GM12873 (cell line): ENCODE data around the gene AK5.

Source experiments
- TF ChIP-seq, protein P1 (sequence below): IDR thresholded peaks from 2 replicates; pipeline ENCODE4 v1.5.1; 2012; ENCODE audit warnings: low read depth, mild to moderate bottlenecking, moderate library complexity, low read length, control low read depth; ENCODE audit not compliant: insufficient read depth; ENCODE audit errors: missing control alignments

The AK5 gene

DNA sequence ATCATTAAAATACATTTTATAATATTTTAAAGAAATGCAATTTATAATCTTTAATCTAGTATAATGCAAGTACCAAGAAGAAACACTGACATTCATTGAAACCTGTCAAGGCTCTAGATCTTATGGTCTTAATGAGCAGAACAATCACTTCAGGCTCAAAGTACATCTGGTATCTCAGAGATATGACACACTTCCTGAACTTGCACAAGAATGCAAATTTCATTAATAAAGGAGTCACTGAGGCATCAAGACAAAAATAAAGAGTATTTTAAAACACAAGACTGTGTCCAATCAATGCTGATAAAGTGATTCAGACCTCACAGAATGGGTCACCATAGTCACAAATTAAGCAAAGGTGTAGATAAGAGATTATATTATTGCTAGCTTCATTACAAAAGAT lies 178.1 kb downstream of the AK5 start:
- TF ChIP-seq, protein P1, sequence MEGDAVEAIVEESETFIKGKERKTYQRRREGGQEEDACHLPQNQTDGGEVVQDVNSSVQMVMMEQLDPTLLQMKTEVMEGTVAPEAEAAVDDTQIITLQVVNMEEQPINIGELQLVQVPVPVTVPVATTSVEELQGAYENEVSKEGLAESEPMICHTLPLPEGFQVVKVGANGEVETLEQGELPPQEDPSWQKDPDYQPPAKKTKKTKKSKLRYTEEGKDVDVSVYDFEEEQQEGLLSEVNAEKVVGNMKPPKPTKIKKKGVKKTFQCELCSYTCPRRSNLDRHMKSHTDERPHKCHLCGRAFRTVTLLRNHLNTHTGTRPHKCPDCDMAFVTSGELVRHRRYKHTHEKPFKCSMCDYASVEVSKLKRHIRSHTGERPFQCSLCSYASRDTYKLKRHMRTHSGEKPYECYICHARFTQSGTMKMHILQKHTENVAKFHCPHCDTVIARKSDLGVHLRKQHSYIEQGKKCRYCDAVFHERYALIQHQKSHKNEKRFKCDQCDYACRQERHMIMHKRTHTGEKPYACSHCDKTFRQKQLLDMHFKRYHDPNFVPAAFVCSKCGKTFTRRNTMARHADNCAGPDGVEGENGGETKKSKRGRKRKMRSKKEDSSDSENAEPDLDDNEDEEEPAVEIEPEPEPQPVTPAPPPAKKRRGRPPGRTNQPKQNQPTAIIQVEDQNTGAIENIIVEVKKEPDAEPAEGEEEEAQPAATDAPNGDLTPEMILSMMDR, result no peak

DNA sequence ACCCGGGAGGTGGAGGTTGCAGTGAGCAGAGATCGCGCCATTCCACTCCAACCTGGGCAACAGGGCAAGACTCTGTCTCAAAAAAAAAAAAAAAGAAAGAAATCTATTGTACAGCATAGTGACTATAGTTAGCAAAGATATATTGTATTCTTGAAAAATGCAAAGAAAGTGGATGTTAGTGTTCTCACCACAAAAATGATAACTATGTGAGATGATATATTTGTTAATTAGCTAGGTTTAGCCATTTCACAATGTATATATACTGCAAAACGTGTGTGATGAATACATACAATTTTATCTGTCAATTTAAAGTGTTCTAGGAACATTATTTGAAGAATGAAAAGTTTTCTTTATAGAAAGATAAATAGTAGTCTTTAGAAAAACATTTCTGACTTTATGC lies 179.9 kb downstream of the AK5 start:
- TF ChIP-seq, protein P1, result no peak

DNA sequence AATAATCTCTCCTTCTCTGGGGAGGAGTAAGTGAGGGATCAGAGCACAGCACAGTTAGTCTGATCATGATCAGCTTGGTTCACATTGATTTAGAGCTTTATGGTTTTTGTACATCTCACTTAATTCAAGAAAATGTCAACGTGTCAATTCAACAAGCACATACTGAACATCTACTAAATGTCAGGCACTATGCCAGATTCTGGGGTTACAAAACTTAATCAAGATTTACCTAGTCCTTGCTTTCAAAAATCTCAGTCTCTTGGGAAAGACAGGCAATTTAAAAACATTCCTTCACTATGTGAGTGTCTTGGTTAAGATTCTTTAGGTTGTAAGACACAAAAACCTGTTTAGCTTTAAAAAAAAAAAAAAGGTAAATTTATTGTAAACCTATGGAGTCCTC lies 181.4 kb downstream of the AK5 start:
- TF ChIP-seq, protein P1, result no peak

DNA sequence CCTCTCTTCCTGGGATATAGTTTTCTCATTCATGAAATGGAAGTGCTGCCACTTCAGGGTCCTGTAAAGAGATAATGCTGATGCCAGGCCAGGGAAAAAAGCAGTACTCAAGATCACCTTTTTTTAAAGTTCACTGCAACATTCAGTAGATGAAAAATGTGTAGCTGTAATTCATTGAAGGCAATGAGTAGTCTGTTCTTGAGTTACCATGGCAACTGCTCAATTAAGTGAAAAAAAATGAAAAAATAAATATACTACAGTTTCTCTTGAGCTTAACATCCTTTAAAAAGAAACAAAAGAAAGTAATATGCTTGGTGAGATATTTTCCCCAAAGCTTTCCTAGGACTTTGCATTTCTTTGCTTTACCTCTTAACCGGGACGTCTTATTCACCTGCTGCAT lies 183.3 kb downstream of the AK5 start:
- TF ChIP-seq, protein P1, result no peak

DNA sequence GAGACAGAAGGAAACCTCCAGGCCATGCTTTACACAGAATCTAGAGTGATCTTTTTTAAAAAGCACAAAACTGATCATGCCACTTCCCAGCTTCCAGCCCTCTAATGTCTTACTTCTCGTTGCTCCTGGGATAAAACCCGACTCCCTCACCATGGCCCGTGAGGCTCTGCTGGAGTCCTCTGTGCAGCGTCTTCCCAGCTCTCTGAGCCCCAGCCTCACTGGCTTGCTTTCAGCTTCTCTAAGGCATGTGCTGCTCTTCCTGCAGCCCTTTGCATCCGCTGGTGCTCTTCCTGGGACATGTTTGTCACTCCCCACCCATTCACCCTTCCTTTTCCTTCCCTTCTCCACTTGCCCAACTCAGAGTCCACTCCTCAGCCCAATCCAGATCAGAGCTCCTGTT lies 184.1 kb downstream of the AK5 start:
- TF ChIP-seq, protein P1, result no peak

DNA sequence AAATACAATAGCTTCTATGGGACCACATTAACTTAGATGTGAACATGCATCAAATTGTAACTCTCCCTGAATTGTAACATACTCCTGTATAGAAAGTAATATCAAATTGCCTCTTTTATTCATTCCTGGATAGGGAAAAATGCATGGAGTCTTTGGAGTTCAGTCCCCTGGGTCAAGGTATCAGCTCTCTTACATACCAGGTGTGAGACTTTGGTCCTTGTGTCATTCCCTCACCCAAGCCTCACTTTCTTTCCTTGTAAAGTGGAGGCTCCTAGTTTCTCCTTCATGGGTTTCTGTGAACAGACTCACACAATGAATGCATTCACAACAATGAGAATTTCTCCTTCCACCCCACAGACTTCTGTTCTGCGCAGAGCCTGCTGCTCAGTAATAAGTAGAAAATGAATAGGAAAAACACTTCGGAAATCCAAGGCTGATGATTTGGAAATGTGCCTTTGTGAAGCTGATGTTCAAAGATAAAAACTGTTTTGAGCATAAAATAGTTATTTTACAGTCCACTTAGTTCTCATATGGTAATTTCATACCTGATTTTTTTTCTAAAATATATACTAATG lies 185.3 kb downstream of the AK5 start:
- TF ChIP-seq, protein P1, result no peak

DNA sequence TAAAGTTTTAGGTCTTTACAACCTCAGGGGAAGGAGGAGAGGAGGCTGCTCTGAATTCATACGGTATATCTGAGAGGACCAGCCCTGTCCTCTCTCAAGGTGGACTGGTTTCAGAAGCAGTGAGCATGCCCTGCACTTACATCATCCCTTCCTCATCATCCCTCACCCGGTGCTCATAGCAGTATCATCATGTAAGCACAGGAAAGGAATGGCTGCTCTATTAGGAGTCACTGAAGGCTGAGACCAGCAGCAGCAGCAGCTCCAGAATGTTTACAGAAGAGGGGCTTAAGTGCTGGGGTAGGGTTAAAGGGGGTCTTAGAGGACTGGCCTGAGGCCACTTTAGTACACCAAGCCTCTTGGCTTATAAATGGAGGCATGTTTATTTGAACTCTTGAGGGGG lies 185.9 kb downstream of the AK5 start:
- TF ChIP-seq, protein P1, result no peak
